ENCODE data around the gene BSDC1.

GRCh38 chr1:32377541-32378220 is 16.6 kb downstream of the BSDC1 start:
- TF ChIP-seq EZH2 (IDR thresholded peaks at IDR 0.05; ENCODE audit: low read length, missing control alignments): no peak
- TF ChIP-seq, protein P1, sequence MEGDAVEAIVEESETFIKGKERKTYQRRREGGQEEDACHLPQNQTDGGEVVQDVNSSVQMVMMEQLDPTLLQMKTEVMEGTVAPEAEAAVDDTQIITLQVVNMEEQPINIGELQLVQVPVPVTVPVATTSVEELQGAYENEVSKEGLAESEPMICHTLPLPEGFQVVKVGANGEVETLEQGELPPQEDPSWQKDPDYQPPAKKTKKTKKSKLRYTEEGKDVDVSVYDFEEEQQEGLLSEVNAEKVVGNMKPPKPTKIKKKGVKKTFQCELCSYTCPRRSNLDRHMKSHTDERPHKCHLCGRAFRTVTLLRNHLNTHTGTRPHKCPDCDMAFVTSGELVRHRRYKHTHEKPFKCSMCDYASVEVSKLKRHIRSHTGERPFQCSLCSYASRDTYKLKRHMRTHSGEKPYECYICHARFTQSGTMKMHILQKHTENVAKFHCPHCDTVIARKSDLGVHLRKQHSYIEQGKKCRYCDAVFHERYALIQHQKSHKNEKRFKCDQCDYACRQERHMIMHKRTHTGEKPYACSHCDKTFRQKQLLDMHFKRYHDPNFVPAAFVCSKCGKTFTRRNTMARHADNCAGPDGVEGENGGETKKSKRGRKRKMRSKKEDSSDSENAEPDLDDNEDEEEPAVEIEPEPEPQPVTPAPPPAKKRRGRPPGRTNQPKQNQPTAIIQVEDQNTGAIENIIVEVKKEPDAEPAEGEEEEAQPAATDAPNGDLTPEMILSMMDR (conservative IDR thresholded peaks at IDR 0.05 in 1 of 2, IDR thresholded peaks at IDR 0.05 in 1 of 2; ENCODE audit: low read depth in 1 of 2, low read length in 2 of 2): no peak

Measured in fibroblast of lung (primary cell).